ENCODE results near the gene ISLR2.
"Not testable (repeated sequence)": the region's sequence is repeated elsewhere in the genome, so short reads cannot be mapped to it uniquely, and the experiment has no call there.

ISLR2 gene

DNA sequence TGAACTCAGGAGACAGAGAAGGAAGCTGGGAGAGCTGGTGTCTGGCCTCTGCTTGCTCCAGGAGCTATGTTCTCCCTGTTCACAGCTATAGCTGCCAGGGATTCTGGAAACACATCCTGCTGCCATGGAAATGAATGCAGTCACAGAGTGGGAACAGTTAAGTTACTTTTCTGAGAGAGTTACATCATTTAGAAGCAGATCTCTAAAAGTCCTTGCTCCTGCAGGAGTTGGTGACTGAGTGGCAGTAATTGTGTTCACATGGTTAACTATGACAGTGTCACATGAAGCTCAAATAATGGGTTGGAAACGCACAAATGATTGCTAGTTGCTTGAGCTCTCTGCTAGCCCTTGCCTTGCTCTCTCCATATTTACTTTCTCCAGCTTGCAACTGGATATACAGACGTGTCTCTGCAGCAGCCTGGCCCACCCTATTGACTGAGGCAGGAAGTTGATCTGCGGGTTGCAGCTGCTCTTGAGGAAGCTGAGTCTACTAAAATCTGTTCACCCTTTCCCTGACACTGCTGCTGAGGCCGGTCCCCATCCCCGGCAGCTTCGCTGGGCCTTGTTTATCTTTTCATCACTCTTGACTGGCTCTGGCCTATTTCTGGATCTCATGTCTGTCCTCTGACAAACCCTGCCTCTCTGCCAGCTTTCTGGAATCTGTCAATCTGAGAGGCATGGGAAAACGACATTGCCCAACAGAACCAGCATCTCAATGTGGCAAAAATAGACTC, 26.5 kb downstream of the ISLR2 start:
- DNase-seq (ENCODE audit: low read depth): no peak

DNA sequence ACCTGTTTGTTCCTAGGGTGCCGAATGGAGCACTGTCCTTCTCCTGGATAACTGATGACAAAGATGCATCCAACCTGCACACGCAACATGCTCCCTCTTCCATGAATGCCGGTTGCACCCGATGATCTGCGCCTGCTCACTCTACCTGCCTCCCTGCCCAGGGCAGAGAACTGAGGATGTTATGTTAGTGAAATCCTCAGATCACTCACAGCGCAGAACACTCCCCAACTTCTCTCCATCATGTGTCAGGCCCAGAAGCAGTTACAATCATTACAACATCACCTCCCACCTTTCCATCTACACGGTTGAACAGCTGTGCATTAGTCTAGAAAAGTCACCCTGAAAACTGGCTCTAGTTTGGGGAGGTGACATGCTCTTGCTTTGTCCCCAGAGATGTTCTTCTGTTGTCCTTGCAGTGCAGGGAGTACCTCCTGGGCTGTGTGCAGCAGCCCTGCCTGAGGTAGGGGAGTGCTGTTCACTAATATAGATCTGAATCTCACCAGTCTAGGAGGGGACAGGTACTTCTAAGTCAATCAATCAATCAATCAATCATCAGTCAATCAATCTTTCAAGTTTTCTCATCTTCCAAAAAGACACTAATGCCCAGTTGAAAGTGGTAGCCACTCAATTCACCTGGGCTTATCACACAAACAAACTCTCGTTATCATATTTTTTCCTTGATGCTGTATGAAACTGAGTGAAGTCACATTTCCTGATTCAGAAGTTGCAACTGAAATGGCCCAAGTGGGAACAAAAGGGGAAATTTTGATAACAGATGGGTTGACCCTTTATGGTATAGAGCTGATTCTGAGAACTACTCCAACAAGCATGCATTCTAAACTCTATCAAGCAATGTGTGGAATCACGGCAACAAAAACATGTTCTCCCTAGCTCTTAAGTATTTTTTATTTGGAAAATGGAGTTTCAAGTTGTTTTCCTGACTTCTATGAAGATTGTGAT, 27.8 kb downstream of the ISLR2 start:
- DNase-seq (ENCODE audit: low read depth): no peak

DNA sequence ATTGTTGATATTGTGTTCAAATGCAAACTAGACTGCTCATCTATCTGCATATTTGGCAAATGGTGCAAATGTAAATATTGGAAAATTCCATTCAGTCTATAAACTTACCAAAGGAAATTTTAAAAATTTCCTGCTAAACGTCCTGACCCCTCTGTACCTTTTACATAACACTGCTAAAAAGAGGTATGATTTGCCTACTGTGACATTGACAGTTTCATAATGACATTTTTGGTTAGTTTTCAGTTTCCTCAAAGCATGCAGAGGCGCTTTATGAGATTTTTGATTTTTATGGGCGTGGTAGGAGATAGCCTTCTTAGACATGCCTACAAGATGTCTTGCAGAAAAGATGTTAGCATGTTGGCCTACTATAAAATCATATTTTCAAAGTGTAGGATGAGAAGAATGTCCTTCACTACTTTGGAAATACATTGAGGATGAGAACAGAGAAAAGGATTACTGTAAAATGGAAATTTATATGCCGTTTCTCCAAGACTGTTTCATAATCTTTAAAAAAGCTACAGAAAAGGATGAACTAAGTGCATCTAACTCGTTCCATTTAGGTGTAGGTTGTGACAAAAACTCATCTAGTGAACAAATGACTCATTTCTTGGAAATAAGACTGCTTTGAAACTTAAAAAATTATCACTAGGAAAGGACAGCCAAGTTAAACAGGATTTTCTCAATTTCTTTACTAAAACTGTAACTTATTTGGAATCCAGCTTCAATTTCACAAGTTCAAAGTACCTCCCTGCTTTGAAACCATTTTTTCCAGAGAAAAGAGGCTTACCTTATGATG, 28.7 kb downstream of the ISLR2 start:
- no peak for DNase-seq (ENCODE audit: low read depth)

DNA sequence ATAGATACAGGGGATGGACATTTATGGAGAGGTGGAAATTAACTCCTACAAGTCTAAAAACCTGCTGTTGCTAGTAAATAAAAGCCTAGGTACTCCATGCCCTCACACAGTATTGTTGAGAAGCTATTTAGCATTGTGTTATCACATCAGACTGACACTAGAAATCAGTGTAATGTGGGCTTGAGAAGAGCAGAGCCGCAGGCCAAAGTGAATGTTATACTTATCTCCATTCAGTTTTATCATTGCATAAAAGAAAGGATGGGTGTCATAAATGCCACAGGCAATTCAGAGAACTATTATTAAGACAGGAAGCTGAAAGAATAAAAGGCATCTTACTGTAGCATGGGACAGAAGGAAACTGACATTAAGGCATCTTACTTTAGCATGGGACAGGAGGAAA, 29.4 kb downstream of the ISLR2 start:
- DNase-seq (ENCODE audit: low read depth): no peak

DNA sequence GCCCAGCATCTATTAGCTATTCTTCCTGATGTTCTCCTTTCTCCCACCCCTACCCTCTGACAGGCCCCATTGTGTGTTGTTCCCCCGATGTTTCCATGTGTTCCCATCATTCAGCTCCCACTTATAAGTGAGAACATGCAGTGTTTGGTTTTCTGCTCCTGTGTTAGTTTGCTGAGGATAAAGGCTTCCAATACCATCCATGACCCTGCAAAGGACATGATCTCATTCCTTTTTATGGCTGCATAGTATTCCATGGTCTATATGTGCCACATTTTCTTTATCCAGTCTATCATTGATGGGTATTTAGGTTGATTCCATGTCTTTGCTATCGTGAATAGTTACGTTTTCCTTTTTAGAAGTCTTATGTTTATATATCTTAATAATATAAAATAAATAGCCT, 30.0 kb downstream of the ISLR2 start:
- not testable (repeated sequence) for DNase-seq (ENCODE audit: low read depth)

DNA sequence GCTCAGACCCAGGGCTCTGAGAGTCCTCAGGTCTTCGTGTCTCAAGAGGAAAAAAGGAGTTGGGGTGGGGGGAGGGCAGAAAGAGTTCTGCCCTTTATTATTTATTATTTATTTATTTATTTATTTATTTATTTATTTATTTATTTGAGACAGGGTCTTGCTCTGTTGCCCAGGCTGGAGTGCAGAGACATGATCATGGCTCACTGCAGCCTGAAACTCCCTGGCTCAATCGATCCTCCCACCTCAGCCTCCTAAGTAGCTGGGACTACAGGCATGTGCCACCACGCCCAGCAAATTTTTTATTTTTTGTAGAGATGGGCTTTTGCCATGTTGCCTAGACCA, 31.8 kb downstream of the ISLR2 start:
- not testable (repeated sequence) for DNase-seq (ENCODE audit: low read depth)

DNA sequence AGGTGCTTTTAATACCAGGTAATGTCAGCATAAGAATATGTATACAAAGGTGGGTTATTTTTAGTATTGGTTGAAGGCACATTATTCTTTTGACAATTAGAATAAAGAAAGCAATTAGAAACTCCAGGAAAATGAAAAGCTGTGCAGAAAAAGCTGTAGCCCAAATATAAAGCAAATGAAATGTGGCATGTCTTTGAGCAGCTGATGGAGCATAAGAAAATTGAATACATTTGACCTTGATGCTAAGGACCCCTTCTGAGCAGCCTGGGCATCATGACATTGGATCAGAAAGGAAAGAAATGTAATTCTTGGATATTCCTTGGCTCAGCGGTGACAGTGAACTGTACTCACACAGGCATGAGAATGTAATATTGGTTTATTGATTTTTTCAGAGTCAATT, 35.1 kb downstream of the ISLR2 start:
- no peak for DNase-seq (ENCODE audit: low read depth)

DNA sequence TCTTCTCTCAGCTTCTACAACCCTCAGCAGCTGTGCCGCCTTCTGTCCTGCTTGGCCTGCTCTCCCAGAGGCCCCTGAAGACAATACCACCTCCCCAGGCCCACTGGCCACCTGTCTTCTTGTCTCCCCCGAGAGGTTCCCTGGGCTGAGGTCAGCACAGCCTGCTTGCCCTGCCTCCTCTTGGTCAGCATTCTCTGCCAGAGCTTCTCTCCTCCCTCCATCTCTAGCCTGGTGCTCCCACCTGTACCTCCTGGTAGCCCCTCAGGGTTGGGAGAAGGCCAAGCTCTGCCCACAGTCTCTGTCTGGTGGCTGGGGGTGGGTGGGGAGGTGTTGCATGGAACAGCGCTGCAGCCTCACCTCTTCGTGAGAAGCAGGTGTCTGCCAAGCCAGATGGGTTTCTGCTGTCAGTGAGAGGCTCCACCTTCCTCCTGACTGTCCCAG, 37.5 kb downstream of the ISLR2 start:
- DNase-seq (ENCODE audit: low read depth): no peak

DNA sequence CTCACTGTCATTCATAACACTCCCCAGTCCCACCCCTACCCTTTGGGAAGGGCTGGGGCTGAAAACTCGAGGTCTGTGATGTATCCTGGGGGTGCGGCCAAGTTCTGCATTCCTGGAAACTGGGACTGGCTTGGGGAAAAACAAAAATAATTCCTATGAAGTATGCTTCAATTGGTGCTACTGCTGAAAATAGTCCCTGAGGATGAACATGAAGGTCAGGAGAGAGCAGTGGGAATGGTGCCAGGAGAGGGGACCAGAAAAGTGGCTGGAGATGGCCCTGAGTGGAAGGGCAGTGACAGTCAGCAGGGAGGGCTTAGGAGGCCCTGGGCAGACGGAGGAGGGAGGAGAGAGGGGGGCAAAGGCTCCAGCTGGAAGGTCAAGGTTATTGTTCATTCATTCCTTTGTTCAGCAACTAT, 38.3 kb downstream of the ISLR2 start:
- DNase-seq (ENCODE audit: low read depth): no peak

DNA sequence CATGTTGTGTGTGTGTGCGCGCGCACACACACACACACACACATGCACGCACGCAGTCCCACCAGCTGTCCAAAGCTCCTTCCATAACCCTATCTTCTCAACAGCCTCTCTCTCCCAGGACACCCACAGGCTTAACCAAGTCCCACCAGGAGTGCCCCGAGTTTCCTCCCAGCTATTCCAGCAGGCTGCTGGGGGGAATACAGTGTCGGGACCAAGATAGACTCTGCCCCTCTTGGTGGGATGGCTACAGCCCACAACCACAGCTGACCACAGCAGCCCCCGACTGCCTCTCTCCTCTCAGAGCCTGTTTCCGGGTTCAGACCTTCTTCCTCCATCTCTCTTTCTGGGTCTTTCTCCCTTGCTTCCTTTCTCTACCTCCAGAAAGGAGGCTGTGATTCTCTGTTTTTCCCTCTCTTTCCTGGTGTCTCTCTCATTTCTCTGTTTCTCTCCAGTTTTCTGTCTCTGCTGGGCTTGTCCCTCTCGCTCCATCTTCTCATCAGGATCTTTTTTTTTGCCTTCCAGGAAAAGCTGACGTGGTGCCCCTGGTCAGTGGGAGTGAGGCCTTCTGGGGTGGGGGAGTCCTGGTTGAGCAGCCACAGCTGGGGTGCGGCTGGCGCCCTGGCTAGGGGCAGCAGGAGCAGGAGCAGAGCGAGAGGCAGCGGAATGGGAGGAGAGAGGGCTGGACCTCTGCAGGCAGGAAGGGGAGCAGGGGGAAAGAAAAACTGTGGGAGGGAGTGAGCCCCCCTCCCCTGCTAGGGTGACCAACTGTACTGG, 39.9 kb downstream of the ISLR2 start:
- DNase-seq (ENCODE audit: low read depth): no peak

DNA sequence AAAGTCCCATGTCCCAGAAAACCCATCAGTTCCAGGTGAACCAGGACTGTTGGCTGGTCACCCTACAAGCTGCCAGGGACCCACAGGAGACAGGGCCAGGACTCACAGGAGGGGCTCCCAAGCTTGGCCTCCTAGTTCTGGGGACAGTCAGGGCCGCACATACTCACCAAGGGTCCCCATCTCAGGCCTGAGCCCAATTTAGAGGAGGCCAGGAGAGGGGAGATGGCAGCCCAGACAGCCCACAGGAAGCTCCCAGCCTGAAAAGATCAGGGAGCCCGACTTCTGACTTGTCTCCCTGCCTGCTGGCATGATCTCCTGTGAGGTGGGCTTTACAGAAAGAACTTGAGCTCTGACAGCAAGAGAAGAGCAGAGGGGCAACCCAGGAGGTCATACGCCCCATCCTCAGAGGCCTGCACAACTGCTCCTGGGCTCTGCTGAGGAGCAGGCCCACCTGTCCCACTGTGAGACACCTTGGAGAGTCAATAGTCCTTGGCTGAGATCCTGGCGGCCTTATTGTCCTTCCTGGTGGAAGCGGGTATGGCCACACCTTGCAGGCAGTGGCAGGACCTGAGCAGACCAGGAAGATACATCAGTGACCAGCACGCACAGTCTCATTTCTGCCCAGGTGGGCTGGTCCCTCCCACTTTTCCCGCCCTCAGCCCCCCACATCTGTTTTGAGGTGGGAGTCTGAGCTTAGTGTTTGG, 40.6 kb downstream of the ISLR2 start:
- DNase-seq (ENCODE audit: low read depth): no peak

DNA sequence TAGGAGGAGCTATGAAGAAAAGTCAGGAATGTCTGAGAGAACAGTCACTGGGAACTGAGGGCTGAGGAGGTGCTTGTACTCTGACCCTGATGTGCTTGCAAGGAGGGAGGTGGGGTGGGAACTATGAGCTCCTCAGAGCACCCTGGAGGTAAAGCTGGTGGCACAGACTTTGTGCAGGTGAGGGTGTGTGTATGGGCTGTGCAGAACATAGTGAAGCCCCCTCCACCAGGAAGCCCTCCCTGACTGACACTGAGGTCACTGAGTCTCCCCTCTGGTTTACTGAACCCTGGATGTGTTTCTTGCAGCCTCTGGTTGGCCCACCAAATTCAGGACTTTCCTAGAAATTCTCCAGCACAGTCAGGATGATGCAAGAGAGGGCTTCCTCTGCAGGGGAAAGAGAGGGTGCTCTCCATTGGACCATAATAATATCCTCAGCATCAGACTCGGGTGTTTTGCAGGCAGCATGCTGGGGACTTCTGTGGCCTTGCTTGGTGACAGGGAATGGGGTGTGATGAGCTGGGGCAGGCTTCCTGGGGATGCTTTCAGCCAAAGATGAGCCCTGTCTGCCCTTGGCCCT, 41.7 kb downstream of the ISLR2 start:
- DNase-seq (ENCODE audit: low read depth): no peak

DNA sequence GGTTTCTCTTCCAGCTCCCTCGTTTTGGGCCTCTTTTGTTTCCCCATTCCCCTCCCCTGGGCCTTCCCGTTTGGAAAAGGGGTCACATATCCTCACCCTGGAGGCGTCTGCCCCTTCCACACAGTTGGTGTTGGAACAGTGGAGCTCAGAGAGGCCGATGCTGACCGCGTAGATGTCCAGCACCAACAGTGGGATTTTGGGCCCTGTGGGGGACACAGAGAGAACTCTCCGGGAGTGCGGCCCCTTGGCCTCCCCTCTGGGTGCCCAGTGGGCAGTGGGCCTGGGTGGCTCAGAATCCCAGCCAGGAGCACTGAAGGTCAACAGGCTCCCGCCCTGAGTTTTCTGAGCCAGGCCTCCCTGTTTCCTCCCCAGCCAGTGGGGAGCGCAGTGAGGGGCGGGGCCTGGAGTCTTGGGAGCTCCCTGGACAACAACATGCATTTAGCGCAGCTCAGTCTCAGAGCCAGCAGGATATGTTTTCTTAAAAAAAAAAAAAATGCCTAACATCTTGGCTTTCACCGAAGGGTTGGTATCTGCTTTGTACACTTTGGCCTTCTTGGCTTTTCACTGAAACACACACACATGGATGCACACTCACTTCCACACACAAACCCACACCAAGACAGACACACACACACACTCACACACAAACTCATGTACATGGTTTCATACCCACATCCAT, 42.5 kb downstream of the ISLR2 start:
- DNase-seq (ENCODE audit: low read depth): no peak

DNA sequence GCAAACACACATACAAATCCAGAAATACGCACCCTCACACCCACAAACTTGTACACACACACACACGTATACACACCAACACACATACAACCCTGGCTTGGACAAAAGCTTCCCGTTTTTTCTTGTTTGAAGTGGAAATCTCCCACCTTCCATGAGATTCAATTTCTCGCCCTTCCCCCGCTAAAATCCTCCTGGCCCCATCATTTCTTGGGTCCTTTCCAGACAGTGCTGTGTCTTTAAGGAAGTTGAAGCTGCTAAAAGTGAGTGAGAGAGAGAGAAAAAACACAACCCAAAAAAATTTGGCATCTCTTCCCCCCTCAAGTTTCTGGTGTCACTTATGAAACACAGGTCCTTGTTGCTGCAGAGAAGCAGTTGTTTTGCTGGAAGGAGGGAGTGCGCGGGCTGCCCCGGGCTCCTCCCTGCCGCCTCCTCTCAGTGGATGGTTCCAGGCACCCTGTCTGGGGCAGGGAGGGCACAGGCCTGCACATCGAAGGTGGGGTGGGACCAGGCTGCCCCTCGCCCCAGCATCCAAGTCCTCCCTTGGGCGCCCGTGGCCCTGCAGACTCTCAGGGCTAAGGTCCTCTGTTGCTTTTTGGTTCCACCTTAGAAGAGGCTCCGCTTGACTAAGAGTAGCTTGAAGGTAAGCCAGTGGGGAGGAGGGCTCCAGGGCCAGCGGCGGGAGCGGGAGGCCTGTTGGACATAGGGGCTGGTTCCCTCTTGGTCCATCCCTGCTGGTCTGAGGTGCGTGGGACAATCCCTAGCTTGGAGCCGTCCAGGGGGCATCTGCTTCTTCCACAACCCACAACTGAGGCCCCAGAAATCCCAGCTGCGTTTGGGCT, 43.2 kb downstream of the ISLR2 start, which contains the start of gene ISLR:
Gene ISLR, plus strand, starts transcription at position 331 of the 839 bp plus-strand sequence. CDS start 1,149 bp downstream, outside the sequence.
- DNase-seq (ENCODE audit: low read depth): no peak

DNA sequence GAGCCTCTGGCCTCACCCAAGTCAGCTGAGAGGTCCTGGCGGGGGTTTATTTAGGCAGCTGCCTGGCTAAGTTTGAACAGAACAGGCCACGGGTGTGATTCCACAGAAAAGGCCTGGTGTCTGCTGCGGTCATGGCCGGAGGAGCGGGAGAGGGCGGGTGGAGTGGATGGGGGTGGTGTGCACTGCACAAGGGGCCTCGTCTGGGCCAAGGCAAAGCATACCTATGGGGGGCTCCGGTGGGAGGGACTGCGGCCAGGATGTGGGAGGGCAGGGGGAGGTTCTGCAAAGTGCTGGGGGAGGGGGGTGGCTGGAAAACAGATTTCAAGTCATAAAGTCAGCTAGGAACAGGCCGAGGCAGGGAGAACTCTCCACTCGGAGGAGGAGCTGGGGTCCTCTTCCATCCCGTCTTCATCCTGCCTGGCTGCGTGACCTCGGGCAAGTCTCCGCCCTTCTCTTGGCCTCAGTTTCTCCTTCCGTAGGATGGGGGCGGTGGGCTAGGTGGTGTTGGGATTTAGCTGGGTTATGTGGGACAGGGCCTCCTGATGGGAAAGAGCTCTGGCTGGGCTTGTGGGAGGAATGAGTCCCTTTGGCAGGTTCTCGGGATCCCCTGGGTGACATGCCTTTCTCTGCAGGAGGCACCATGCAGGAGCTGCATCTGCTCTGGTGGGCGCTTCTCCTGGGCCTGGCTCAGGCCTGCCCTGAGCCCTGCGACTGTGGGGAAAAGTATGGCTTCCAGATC, 44.0 kb downstream of the ISLR2 start:
- DNase-seq (ENCODE audit: low read depth): no peak

DNA sequence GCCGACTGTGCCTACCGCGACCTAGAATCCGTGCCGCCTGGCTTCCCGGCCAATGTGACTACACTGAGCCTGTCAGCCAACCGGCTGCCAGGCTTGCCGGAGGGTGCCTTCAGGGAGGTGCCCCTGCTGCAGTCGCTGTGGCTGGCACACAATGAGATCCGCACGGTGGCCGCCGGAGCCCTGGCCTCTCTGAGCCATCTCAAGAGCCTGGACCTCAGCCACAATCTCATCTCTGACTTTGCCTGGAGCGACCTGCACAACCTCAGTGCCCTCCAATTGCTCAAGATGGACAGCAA, 44.5 kb downstream of the ISLR2 start:
- no peak for DNase-seq (ENCODE audit: low read depth)

DNA sequence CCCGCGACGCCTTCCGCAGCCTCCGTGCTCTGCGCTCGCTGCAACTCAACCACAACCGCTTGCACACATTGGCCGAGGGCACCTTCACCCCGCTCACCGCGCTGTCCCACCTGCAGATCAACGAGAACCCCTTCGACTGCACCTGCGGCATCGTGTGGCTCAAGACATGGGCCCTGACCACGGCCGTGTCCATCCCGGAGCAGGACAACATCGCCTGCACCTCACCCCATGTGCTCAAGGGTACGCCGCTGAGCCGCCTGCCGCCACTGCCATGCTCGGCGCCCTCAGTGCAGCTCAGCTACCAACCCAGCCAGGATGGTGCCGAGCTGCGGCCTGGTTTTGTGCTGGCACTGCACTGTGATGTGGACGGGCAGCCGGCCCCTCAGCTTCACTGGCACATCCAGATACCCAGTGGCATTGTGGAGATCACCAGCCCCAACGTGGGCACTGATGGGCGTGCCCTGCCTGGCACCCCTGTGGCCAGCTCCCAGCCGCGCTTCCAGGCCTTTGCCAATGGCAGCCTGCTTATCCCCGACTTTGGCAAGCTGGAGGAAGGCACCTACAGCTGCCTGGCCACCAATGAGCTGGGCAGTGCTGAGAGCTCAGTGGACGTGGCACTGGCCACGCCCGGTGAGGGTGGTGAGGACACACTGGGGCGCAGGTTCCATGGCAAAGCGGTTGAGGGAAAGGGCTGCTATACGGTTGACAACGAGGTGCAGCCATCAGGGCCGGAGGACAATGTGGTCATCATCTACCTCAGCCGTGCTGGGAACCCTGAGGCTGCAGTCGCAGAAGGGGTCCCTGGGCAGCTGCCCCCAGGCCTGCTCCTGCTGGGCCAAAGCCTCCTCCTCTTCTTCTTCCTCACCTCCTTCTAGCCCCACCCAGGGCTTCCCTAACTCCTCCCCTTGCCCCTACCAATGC, 45.1 kb downstream of the ISLR2 start:
- DNase-seq (ENCODE audit: low read depth): no peak
